Measurements from ENCODE around the gene DNMT3B. TPM values are rescaled to one million over a fixed set of nuclear protein-coding genes. Genes with fewer than 3 reads are reported as not detected.

The DNMT3B gene
- total RNA-seq, 4 donors from 2014 or later: 0.47 to 2.3 (median 0.81) TPM; not detected in 1

GRCh38 chr20:32787168-32787567, 25.0 kb downstream of the DNMT3B start:
- ATAC-seq: no peak
- 90 to 98% methylated on average over 2 to 4 of the region's 16 CpGs for WGBS, 2 donors (ENCODE audit: low coverage in 1 of 2)
- Histone ChIP-seq H3K36me3 (peaks cover 0 to 43% of the 10 kb centered on the region in 2 donors), H3K27me3 (no peaks in the 10 kb centered on the region), H3K9me3 (no peaks in the 10 kb centered on the region), H3K4me3 (no peak overlapping the region), H3K27ac (no peak overlapping the region), H3K4me1 (no peaks in the 10 kb centered on the region)
- TF ChIP-seq EP300 (IDR thresholded peaks at IDR 0.05) (no peak), POLR2A (IDR thresholded peaks at IDR 0.05) (no peak), POLR2AphosphoS5 (IDR thresholded peaks at IDR 0.05) (no peak)
- TF ChIP-seq, protein P1, sequence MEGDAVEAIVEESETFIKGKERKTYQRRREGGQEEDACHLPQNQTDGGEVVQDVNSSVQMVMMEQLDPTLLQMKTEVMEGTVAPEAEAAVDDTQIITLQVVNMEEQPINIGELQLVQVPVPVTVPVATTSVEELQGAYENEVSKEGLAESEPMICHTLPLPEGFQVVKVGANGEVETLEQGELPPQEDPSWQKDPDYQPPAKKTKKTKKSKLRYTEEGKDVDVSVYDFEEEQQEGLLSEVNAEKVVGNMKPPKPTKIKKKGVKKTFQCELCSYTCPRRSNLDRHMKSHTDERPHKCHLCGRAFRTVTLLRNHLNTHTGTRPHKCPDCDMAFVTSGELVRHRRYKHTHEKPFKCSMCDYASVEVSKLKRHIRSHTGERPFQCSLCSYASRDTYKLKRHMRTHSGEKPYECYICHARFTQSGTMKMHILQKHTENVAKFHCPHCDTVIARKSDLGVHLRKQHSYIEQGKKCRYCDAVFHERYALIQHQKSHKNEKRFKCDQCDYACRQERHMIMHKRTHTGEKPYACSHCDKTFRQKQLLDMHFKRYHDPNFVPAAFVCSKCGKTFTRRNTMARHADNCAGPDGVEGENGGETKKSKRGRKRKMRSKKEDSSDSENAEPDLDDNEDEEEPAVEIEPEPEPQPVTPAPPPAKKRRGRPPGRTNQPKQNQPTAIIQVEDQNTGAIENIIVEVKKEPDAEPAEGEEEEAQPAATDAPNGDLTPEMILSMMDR (IDR thresholded peaks at IDR 0.05): no peak

- Histone ChIP-seq H3K4me1 (no peaks in the 10 kb centered on the region), H3K27me3 (no peaks in the 10 kb centered on the region), H3K27ac (no peak overlapping the region), H3K36me3 (peaks cover 0 to 34% of the 10 kb centered on the region in 2 donors), H3K9me3 (no peaks in the 10 kb centered on the region), H3K4me3 (no peak overlapping the region)
- no peak for TF ChIP-seq POLR2AphosphoS5 (IDR thresholded peaks at IDR 0.05)
- TF ChIP-seq, protein P1 (IDR thresholded peaks at IDR 0.05): peak; percentile 90 to 99 (median 96)
- 65 to 95% methylated on average over 4 to 6 of the region's 6 CpGs for WGBS, 2 donors (ENCODE audit: low coverage in 1 of 2)
- peak; percentile 89 for ATAC-seq
Observed at GRCh38 chr20:32789896-32790750, 27.9 kb downstream of the DNMT3B start.

- Histone ChIP-seq H3K27me3 (no peaks in the 10 kb centered on the region), H3K4me3 (no peak overlapping the region), H3K4me1 (no peaks in the 10 kb centered on the region), H3K36me3 (peaks cover 0 to 34% of the 10 kb centered on the region in 2 donors), H3K27ac (no peak overlapping the region), H3K9me3 (no peaks in the 10 kb centered on the region)
- no peak for TF ChIP-seq POLR2AphosphoS5 (IDR thresholded peaks at IDR 0.05)
- TF ChIP-seq EP300 (IDR thresholded peaks at IDR 0.05): no peak
- no peak for TF ChIP-seq POLR2A (IDR thresholded peaks at IDR 0.05)
- TF ChIP-seq, protein P1 (IDR thresholded peaks at IDR 0.05): no peak
- 92% methylated on average over 3 of the region's 3 CpGs; no CpG with 5 or more reads in 1 of the 2 donors for WGBS, 2 donors (ENCODE audit: low coverage in 1 of 2)
- ATAC-seq: no peak
Observed at GRCh38 chr20:32790751-32791057, 28.5 kb downstream of the DNMT3B start.

GRCh38 chr20:32792316-32792715, 30.1 kb downstream of the DNMT3B start:
- Histone ChIP-seq H3K9me3 (no peaks in the 10 kb centered on the region), H3K4me1 (no peaks in the 10 kb centered on the region), H3K4me3 (no peak overlapping the region), H3K27ac (no peak overlapping the region), H3K27me3 (no peaks in the 10 kb centered on the region), H3K36me3 (peaks cover 0 to 26% of the 10 kb centered on the region in 2 donors)
- TF ChIP-seq POLR2AphosphoS5 (IDR thresholded peaks at IDR 0.05): no peak
- TF ChIP-seq EP300 (IDR thresholded peaks at IDR 0.05): no peak
- TF ChIP-seq, protein P1 (IDR thresholded peaks at IDR 0.05): no peak
- no peak for TF ChIP-seq POLR2A (IDR thresholded peaks at IDR 0.05)
- no CpG with 5 or more reads among the region's 3 CpGs for WGBS, 2 donors (ENCODE audit: low coverage in 1 of 2)
- no peak for ATAC-seq

All from gastroesophageal sphincter (tissue), 4 donors.